MV-4-11 (cell line): Measurements from ENCODE around the gene UCP3.
"Not testable (repeated sequence)": the region's sequence is repeated elsewhere in the genome, so short reads cannot be mapped to it uniquely, and the experiment has no call there.

ENCODE experiments used
- DNase-seq: peaks from one replicate; lab custom pipeline; 2025; lab: John Stamatoyannopoulos, UW

Gene UCP3

GRCh38 chr11:74000307-74001133 is 8.4 kb downstream of the UCP3 start:
- DNase-seq: no peak

- no peak for DNase-seq
Observed at GRCh38 chr11:73999581-74000306, 9.1 kb downstream of the UCP3 start.

- no peak for DNase-seq
Observed at GRCh38 chr11:73998846-73999575, 9.9 kb downstream of the UCP3 start.

GRCh38 chr11:73997120-73997770 is 11.6 kb downstream of the UCP3 start:
- no peak for DNase-seq

- DNase-seq: no peak
Observed at GRCh38 chr11:73996161-73996747, 12.6 kb downstream of the UCP3 start.

GRCh38 chr11:73995731-73996130 is 13.2 kb downstream of the UCP3 start:
- no peak for DNase-seq

- DNase-seq: peak; percentile 86
Observed at GRCh38 chr11:73995247-73995646, 13.6 kb downstream of the UCP3 start.

- no peak for DNase-seq
Observed at GRCh38 chr11:73991471-73992006, 17.3 kb downstream of the UCP3 start.

GRCh38 chr11:73990730-73991129 is 18.2 kb downstream of the UCP3 start:
- DNase-seq: no peak

GRCh38 chr11:73989156-73989555 is 19.7 kb downstream of the UCP3 start:
- peak; percentile 12 for DNase-seq

GRCh38 chr11:73988227-73988626 is 20.7 kb downstream of the UCP3 start:
- DNase-seq: no peak

GRCh38 chr11:73985661-73986060 is 23.2 kb downstream of the UCP3 start:
- DNase-seq: not testable (repeated sequence)

- DNase-seq: peak; percentile 65
Observed at GRCh38 chr11:73983741-73984538, 24.9 kb downstream of the UCP3 start.

GRCh38 chr11:73982990-73983740 is 25.7 kb downstream of the UCP3 start:
- peak; percentile 98 for DNase-seq

- peak; percentile 91 for DNase-seq
Observed at GRCh38 chr11:73982595-73982989, 26.3 kb downstream of the UCP3 start, which contains the start of gene UCP2. TSS of gene UCP2 (minus strand) at chr11:73982843. CDS start at chr11:73978378, 4,465 bp downstream.

GRCh38 chr11:73981051-73981805 is 27.7 kb downstream of the UCP3 start:
- no peak for DNase-seq

- peak; percentile 83 for DNase-seq
Observed at GRCh38 chr11:73980001-73980961, 28.6 kb downstream of the UCP3 start.

- no peak for DNase-seq
Observed at GRCh38 chr11:73978576-73979086, 30.3 kb downstream of the UCP3 start.
